Lower leg skin (tissue), 4 donors: ENCODE data around the gene TUT1. TPM values are rescaled to one million over a fixed set of nuclear protein-coding genes. Genes with fewer than 3 reads are reported as not detected.
"Not testable (repeated sequence)": the region's sequence is repeated elsewhere in the genome, so short reads cannot be mapped to it uniquely, and the experiment has no call there.

ENCODE experiments used
- DNase-seq, 2 donors: peaks; one replicate each; pipeline ENCODE4 v3.0.0-alpha.2; 2019; ENCODE audit warnings: low spot score in 2 of 2
- H3K4me3 ChIP-seq: fragments of 200-600 bp; sonication (generic); 2 replicates; pipeline ENCODE4 v1.5.1; 2017; ENCODE audit warnings: mild to moderate bottlenecking, low read depth; ENCODE audit not compliant: poor library complexity, severe bottlenecking
- CTCF ChIP-seq, 3 donors: fragments of 450-650 bp; IDR thresholded peaks; one replicate each; pipeline ENCODE4 v1.5.1; 2016; ENCODE audit warnings: antibody characterized with exemption in 3 of 3, mild to moderate bottlenecking in 3 of 3, moderate library complexity in 2 of 3
- POLR2A ChIP-seq, 2 donors: fragments of 450-650 bp; IDR thresholded peaks; one replicate each; pipeline ENCODE4 v1.6.1; 2016 to 2017; ENCODE audit warnings: antibody characterized with exemption in 2 of 2, mild to moderate bottlenecking in 1 of 2, moderate library complexity in 1 of 2
- WGBS, 2 donors: methylation state at CpG; one replicate each; pipeline ENCODE4 v1.1.5; 2018; 5-methylcytosine and 5-hydroxymethylcytosine counted together
- intact Hi-C: fragments of 100-400 bp; cut with DNase I; formaldehyde crosslinking; loops from one replicate; pipeline ENCODE4 v1.15.0; 2023; ENCODE audit warnings: low total_unique reads
- total RNA-seq, 4 donors: library from RNA; depleted of rRNA; stranded (reverse); fragments of >200 nt; gene quantifications; one replicate each; pipeline ENCODE4 v1.1.0, GENCODE V29; 2016

TUT1 gene
- total RNA-seq, 4 donors from 2014 or later: 11.0 to 29.8 (median 15.8) TPM

- DNase-seq: no peak
- no peak for TF ChIP-seq CTCF (IDR thresholded peaks at IDR 0.05)
- TF ChIP-seq POLR2A (IDR thresholded peaks at IDR 0.05): no peak
- intact Hi-C loops: no loop called here
- no peak overlapping the region for H3K4me3 ChIP-seq
- WGBS, 2 donors: 61 to 62% methylated on average over 18 of the region's 18 CpGs
These were observed 2.2 kb downstream of the TUT1 start for GRCh38 chr11:62588966-62589637.

GRCh38 chr11:62585356-62585755 lies 6.0 kb downstream of the TUT1 start:
- intact Hi-C loops, DNase-seq, H3K4me3 ChIP-seq: not testable (repeated sequence)
- WGBS, 2 donors: 82 to 83% methylated on average over 7 of the region's 7 CpGs

- intact Hi-C loops, DNase-seq, H3K4me3 ChIP-seq: not testable (repeated sequence)
- WGBS, 2 donors: 96 to 97% methylated on average over 4 of the region's 4 CpGs
These were observed 9.6 kb downstream of the TUT1 start for GRCh38 chr11:62581735-62582134.

GRCh38 chr11:62580959-62581715 lies 10.2 kb downstream of the TUT1 start:
- 92 to 95% methylated on average over 16 to 17 of the region's 18 CpGs for WGBS, 2 donors
- H3K4me3 ChIP-seq: no peak overlapping the region
- TF ChIP-seq POLR2A (IDR thresholded peaks at IDR 0.05) (no peak), CTCF (IDR thresholded peaks at IDR 0.05) (no peak)
- intact Hi-C loops: no loop called here
- no peak for DNase-seq

- TF ChIP-seq POLR2A (IDR thresholded peaks at IDR 0.05): no peak
- TF ChIP-seq CTCF (IDR thresholded peaks at IDR 0.05): no peak
- intact Hi-C loops: no loop called here
- 89 to 91% methylated on average over 2 of the region's 2 CpGs for WGBS, 2 donors
These were observed 12.1 kb downstream of the TUT1 start for GRCh38 chr11:62579252-62579651.

GRCh38 chr11:62578541-62578940 lies 12.8 kb downstream of the TUT1 start:
- intact Hi-C loops: no loop called here
- no peak overlapping the region for H3K4me3 ChIP-seq
- no peak for TF ChIP-seq CTCF (IDR thresholded peaks at IDR 0.05)
- no peak for TF ChIP-seq POLR2A (IDR thresholded peaks at IDR 0.05)
- 95 to 99% methylated on average over 11 of the region's 11 CpGs for WGBS, 2 donors
- DNase-seq: no peak

More at GRCh38 chr11:62579252-62579651, 12.1 kb downstream of the TUT1 start:
- H3K4me3 ChIP-seq: no peak overlapping the region
- DNase-seq: no peak
